BLaER1 treated with 17β-estradiol and CSF1 and Interleukin-3, amounts not matched to agents 10 nM and 100 nM (cell line): ENCODE results near the gene ACOX3.
"Not testable (repeated sequence)": the region's sequence is repeated elsewhere in the genome, so short reads cannot be mapped to it uniquely, and the experiment has no call there.

ENCODE experiments used
- H3K27ac ChIP-seq, 11 experiments: shearing (Covaris generic); formaldehyde crosslinking; 2 replicates each; pipeline ENCODE4 v1.8.1; 2022
- H3K27me3 ChIP-seq, 11 experiments: shearing (Covaris generic); formaldehyde crosslinking; 2 replicates each; pipeline ENCODE4 v1.8.1; 2022
- H3K36me3 ChIP-seq, 11 experiments: shearing (Covaris generic); formaldehyde crosslinking; 2 replicates each; pipeline ENCODE4 v1.8.1; 2022
- H3K4me1 ChIP-seq, 10 experiments: shearing (Covaris generic); formaldehyde crosslinking; 2 replicates each; pipeline ENCODE4 v1.8.1; 2022
- H3K4me2 ChIP-seq, 11 experiments: shearing (Covaris generic); formaldehyde crosslinking; 2 replicates each; pipeline ENCODE4 v1.8.1; 2022
- H3K4me3 ChIP-seq, 10 experiments: shearing (Covaris generic); formaldehyde crosslinking; 2 replicates each; pipeline ENCODE4 v1.8.1; 2022
- H3K9ac ChIP-seq, 11 experiments: shearing (Covaris generic); formaldehyde crosslinking; 2 replicates each; pipeline ENCODE4 v1.8.1; 2022
- H3K9me3 ChIP-seq, 11 experiments: shearing (Covaris generic); formaldehyde crosslinking; replicated peaks in 1 of 11; 2 replicates each; pipeline ENCODE4 v1.8.1; 2022
- H4K20me1 ChIP-seq, 11 experiments: shearing (Covaris generic); formaldehyde crosslinking; 2 replicates each; pipeline ENCODE4 v1.8.1; 2022
- Cebpa-rat ChIP-seq, 11 experiments: shearing (Covaris generic); IDR thresholded peaks; 2 replicates each; pipeline ENCODE4 v1.8.1; 2022

Gene ACOX3

GRCh38 chr4:8352368-8353157 is 88.0 kb downstream of the ACOX3 start:
- no peak for TF ChIP-seq Cebpa-rat (IDR thresholded peaks at IDR 0.05)
- H3K4me3 ChIP-seq: no peak overlapping the region; a peak in 1 of 20 replicates
- peaks cover 43 to 83% (median 77%) of the 10 kb centered on the region in 10 experiments for H3K4me1 ChIP-seq
- H3K9me3 ChIP-seq: peaks cover 0 to 23% (median 6%) of the 10 kb centered on the region in 11 experiments; a peak in 9 of 22 replicates
- peaks cover 0 to 21% (median 0%) of the 10 kb centered on the region in 11 experiments; a peak in 4 of 22 replicates for H3K27me3 ChIP-seq
- peaks cover 0 to 24% (median 17%) of the 10 kb centered on the region in 11 experiments; a peak in 12 of 22 replicates for H4K20me1 ChIP-seq
- H3K4me2 ChIP-seq: peak overlapping the region; percentile 60 to 94 (median 87)
- no peak overlapping the region for H3K27ac ChIP-seq
- H3K36me3 ChIP-seq: no peaks in the 10 kb centered on the region
- H3K9ac ChIP-seq: peak overlapping the region in 2 of 11 experiments; percentile 5 to 30; a peak in 2 of 22 replicates

GRCh38 chr4:8351931-8352367 is 88.6 kb downstream of the ACOX3 start:
- Histone ChIP-seq H3K9ac (peak overlapping the region in 1 of 11 experiments; percentile 5; a peak in 1 of 22 replicates), H3K4me3 (no peak overlapping the region), H3K4me1 (peaks cover 45 to 81% (median 76%) of the 10 kb centered on the region in 10 experiments), H3K9me3 (peaks cover 0 to 23% (median 6%) of the 10 kb centered on the region in 11 experiments; a peak in 9 of 22 replicates), H4K20me1 (peaks cover 0 to 24% (median 17%) of the 10 kb centered on the region in 11 experiments; a peak in 12 of 22 replicates), H3K36me3 (no peaks in the 10 kb centered on the region), H3K27me3 (peaks cover 0 to 21% (median 0%) of the 10 kb centered on the region in 11 experiments; a peak in 4 of 22 replicates), H3K27ac (no peak overlapping the region), H3K4me2 (peak overlapping the region; percentile 60 to 94 (median 87))
- no peak for TF ChIP-seq Cebpa-rat (IDR thresholded peaks at IDR 0.05)

GRCh38 chr4:8350841-8351461 is 89.6 kb downstream of the ACOX3 start:
- H3K4me1 ChIP-seq: peaks cover 45 to 71% (median 66%) of the 10 kb centered on the region in 10 experiments
- H3K4me3 ChIP-seq: no peak overlapping the region
- no peak overlapping the region for H3K9ac ChIP-seq
- peaks cover 0 to 24% (median 17%) of the 10 kb centered on the region in 11 experiments; a peak in 12 of 22 replicates for H4K20me1 ChIP-seq
- H3K36me3 ChIP-seq: no peaks in the 10 kb centered on the region
- peaks cover 0 to 23% (median 6%) of the 10 kb centered on the region in 11 experiments; a peak in 9 of 22 replicates for H3K9me3 ChIP-seq
- H3K27ac ChIP-seq: no peak overlapping the region
- peak overlapping the region in 8 of 11 experiments; percentile 86 to 94 (median 88); a peak in 15 of 22 replicates for H3K4me2 ChIP-seq
- no peak for TF ChIP-seq Cebpa-rat (IDR thresholded peaks at IDR 0.05)
- H3K27me3 ChIP-seq: peaks cover 0 to 21% (median 0%) of the 10 kb centered on the region in 11 experiments; a peak in 4 of 22 replicates

- H4K20me1 ChIP-seq: peaks cover 0 to 24% (median 17%) of the 10 kb centered on the region in 11 experiments; a peak in 12 of 22 replicates
- no peak overlapping the region for H3K9ac ChIP-seq
- peak overlapping the region in 5 of 11 experiments; percentile 7 to 93 (median 86); a peak in 6 of 22 replicates for H3K4me2 ChIP-seq
- H3K27ac ChIP-seq: no peak overlapping the region
- H3K4me3 ChIP-seq: no peak overlapping the region
- H3K9me3 ChIP-seq: peaks cover 0 to 21% (median 6%) of the 10 kb centered on the region in 11 experiments; a peak in 9 of 22 replicates
- no peaks in the 10 kb centered on the region for H3K36me3 ChIP-seq
- TF ChIP-seq Cebpa-rat (IDR thresholded peaks at IDR 0.05): no peak
- H3K27me3 ChIP-seq: peaks cover 0 to 21% (median 0%) of the 10 kb centered on the region in 11 experiments; a peak in 4 of 22 replicates
- H3K4me1 ChIP-seq: peaks cover 45 to 67% (median 62%) of the 10 kb centered on the region in 10 experiments
These were observed 90.2 kb downstream of the ACOX3 start for GRCh38 chr4:8350352-8350751.

GRCh38 chr4:8349664-8350236 is 90.8 kb downstream of the ACOX3 start:
- peaks cover 0 to 24% (median 17%) of the 10 kb centered on the region in 11 experiments; a peak in 12 of 22 replicates for H4K20me1 ChIP-seq
- no peak overlapping the region for H3K9ac ChIP-seq
- peaks cover 0 to 21% (median 0%) of the 10 kb centered on the region in 11 experiments; a peak in 5 of 22 replicates for H3K27me3 ChIP-seq
- no peak for TF ChIP-seq Cebpa-rat (IDR thresholded peaks at IDR 0.05)
- H3K27ac ChIP-seq: no peak overlapping the region
- H3K36me3 ChIP-seq: no peaks in the 10 kb centered on the region
- H3K9me3 ChIP-seq: peaks cover 0 to 15% (median 2%) of the 10 kb centered on the region in 11 experiments; a peak in 9 of 22 replicates
- H3K4me1 ChIP-seq: peaks cover 45 to 61% (median 56%) of the 10 kb centered on the region in 10 experiments
- H3K4me3 ChIP-seq: no peak overlapping the region
- H3K4me2 ChIP-seq: no peak overlapping the region

- not testable (repeated sequence) for H3K36me3 ChIP-seq, H3K27ac ChIP-seq, H3K9ac ChIP-seq, H3K4me3 ChIP-seq, H3K4me2 ChIP-seq
- Histone ChIP-seq H3K4me1 (peaks cover 40 to 56% (median 51%) of the 10 kb centered on the region in 10 experiments), H4K20me1 (peaks cover 0 to 22% (median 17%) of the 10 kb centered on the region in 11 experiments; a peak in 12 of 22 replicates), H3K9me3 (peaks cover 0 to 10% (median 0%) of the 10 kb centered on the region in 11 experiments; a peak in 9 of 22 replicates), H3K27me3 (peaks cover 0 to 21% (median 0%) of the 10 kb centered on the region in 11 experiments; a peak in 5 of 22 replicates)
These were observed 91.3 kb downstream of the ACOX3 start for GRCh38 chr4:8349236-8349635.

- H3K36me3 ChIP-seq: no peaks in the 10 kb centered on the region
- peaks cover 0 to 21% (median 2%) of the 10 kb centered on the region in 11 experiments; a peak in 13 of 22 replicates for H3K27me3 ChIP-seq
- H3K4me3 ChIP-seq: no peak overlapping the region
- H3K4me2 ChIP-seq: peak overlapping the region; percentile 42 to 73 (median 58)
- H3K27ac ChIP-seq: peak overlapping the region in 6 of 11 experiments; percentile 21 to 52 (median 42); a peak in 7 of 22 replicates
- peak overlapping the region in 1 of 11 experiments; percentile 11; a peak in 1 of 22 replicates for H3K9ac ChIP-seq
- peaks cover 28 to 47% (median 41%) of the 10 kb centered on the region in 10 experiments for H3K4me1 ChIP-seq
- H3K9me3 ChIP-seq: no peaks in the 10 kb centered on the region
- TF ChIP-seq Cebpa-rat (IDR thresholded peaks at IDR 0.05): no peak
- peaks cover 0 to 13% (median 8%) of the 10 kb centered on the region in 11 experiments; a peak in 11 of 22 replicates for H4K20me1 ChIP-seq
These were observed 92.5 kb downstream of the ACOX3 start for GRCh38 chr4:8348071-8348470.

- H3K36me3 ChIP-seq: no peaks in the 10 kb centered on the region
- H3K27me3 ChIP-seq: peaks cover 0 to 22% (median 7%) of the 10 kb centered on the region in 11 experiments; a peak in 16 of 22 replicates
- no peak for TF ChIP-seq Cebpa-rat (IDR thresholded peaks at IDR 0.05)
- peak overlapping the region; percentile 42 to 73 (median 58); a peak in 20 of 22 replicates for H3K4me2 ChIP-seq
- peaks cover 0 to 9% (median 6%) of the 10 kb centered on the region in 11 experiments; a peak in 9 of 22 replicates for H4K20me1 ChIP-seq
- H3K9ac ChIP-seq: no peak overlapping the region
- H3K27ac ChIP-seq: peak overlapping the region in 1 of 11 experiments; percentile 27; a peak in 2 of 22 replicates
- no peak overlapping the region for H3K4me3 ChIP-seq
- no peaks in the 10 kb centered on the region for H3K9me3 ChIP-seq
- H3K4me1 ChIP-seq: peaks cover 24 to 47% (median 41%) of the 10 kb centered on the region in 10 experiments
These were observed 92.9 kb downstream of the ACOX3 start for GRCh38 chr4:8347660-8348059.
